Measurements from ENCODE around the gene PRR23B. TPM values are rescaled to one million over a fixed set of nuclear protein-coding genes. Genes with fewer than 3 reads are reported as not detected.

The PRR23B gene
- polyA plus RNA-seq, 3 donors = not detected

DNA sequence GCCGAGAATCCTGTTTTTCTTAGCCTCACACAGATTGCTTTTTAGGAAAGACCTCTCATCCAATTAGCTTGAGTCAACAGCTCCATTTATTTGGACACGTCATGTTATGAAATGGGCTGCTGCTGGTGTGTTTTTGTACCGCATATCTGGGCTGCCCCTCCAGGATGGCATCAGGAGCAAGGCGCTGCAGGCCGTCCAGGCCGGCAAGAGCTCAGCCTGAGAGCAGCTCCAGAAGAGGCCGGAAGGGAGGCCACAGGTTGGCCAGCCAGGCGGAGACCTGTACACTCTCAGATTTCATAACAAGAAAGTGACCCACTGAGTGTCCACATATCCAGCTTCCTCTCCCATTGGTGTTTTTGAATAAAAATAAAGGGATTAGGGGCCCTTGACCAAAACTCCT is 45.4 kb downstream of the PRR23B start:
- DNase-seq (ENCODE audit: low read depth in 3 of 3, low spot score in 2 of 3) = no peak

DNA sequence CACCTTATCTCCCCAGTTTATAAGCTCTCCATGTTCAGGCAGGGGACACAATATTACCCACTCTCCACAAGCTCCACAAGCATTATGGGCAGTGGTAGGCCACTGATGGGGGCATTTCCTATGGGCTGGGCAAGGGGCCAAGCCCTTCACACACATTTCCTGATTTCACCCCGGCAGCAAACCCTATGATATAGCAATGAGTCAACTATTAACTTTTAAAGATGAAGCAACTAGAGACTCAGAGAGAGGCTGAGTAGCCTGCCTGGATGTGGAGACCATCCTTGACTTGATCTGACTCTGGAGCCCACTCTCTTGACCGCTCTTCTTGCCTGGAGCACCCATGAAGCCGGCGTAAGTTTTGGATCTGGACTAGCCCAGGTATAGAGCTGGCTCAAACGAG is 46.3 kb downstream of the PRR23B start:
- no peak for DNase-seq (ENCODE audit: low read depth in 3 of 3, low spot score in 2 of 3)

DNA sequence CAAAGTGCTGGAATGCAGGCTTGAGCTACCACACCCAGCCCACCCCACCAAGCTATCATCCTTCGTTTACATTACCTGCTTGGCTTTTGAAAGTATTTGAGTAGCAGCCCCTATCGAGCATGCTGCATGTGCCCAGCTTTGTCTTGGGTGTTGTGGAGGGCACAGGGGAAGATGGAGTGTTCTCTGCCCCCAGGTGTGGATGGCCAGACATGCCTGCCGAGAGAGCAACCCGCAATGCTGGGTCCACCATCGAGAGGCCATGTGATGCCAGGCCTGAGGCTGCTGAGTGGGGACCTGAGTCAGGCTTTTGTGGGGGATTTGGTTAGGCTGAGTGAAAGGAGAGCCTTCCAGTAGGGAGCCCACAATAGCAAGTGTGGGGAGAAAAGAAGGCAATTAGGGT is 47.8 kb downstream of the PRR23B start:
- no peak for DNase-seq (ENCODE audit: low read depth in 3 of 3, low spot score in 2 of 3)

DNA sequence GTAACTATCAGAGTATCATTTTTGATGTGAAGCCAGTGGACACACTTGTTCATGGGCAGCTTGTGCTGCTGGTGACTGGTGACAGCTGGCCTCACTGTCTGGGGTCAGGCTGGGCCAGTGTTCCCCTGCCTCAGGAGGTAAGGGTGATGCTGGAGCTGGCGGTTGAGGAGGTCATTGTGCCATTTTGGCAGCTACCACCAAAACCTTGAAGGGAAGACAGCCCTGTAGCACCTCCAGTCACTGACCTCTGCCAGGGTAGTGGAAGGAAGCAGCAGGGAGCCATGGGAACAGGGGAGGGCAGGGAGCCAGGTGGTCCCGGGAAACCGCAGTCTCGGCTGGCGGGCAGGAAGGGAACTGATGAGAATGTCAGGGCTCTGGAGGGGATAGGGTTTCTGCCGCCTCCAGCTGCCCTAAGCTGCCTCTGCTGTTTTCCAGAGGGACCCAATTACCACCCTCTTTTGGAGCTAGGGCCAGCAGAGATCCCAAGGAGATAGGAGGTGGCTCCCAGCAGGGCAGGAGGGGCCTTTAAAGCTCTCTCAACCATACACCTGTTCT is 48.9 kb downstream of the PRR23B start:
- DNase-seq (ENCODE audit: low read depth in 3 of 3, low spot score in 2 of 3) = no peak

Other genes starting within 250 kb of the PRR23B start
- 10 to 100 TPM; 32.0 to 33.1 (median 32.5) TPM for gene PIK3CB, start 186.0 kb downstream of the PRR23B start, polyA plus RNA-seq (ENCODE audit: insufficient read length in 3 of 3)
- gene FOXL2, start 73.8 kb downstream of the PRR23B start, polyA plus RNA-seq (ENCODE audit: insufficient read length in 3 of 3) = not detected
- not detected for gene FOXL2NB, start 73.7 kb downstream of the PRR23B start, polyA plus RNA-seq (ENCODE audit: insufficient read length in 3 of 3)
- not detected for gene PRR23A, start 14.7 kb downstream of the PRR23B start, polyA plus RNA-seq (ENCODE audit: insufficient read length in 3 of 3)
- under 1 TPM in 1 of 3 donors, not detected in 2; 0.06 TPM for gene PRR23C, start 24.0 kb upstream of the PRR23B start, polyA plus RNA-seq (ENCODE audit: insufficient read length in 3 of 3)